Thoracic aorta (tissue), 2 donors: Measurements from ENCODE around the gene ATP5MG. TPM values are rescaled to one million over a fixed set of nuclear protein-coding genes. Genes with fewer than 3 reads are reported as not detected.

Experiments used
- ATAC-seq: fragments of 150-250 bp; one replicate; pipeline ENCODE4 v1.8.0; 2017; ENCODE audit warnings: low read depth; ENCODE audit not compliant: insufficient number of reproducible peaks, low FRiP score
- DNase-seq: peaks from one replicate; pipeline ENCODE4 v3.0.0-alpha.2; 2020; ENCODE audit warnings: low spot score
- H3K27ac ChIP-seq, 2 donors: fragments of 200-600 bp; sonication (generic); 1 replicate in 1 of 2; 2 replicates in 1 of 2; pipeline ENCODE4 v1.5.1; 2016; ENCODE audit warnings: mild to moderate bottlenecking in 2 of 2, moderate library complexity in 2 of 2
- H3K27me3 ChIP-seq: fragments of 200-600 bp; sonication (generic); replicated peaks from 2 replicates; pipeline ENCODE4 v1.6.0; 2016; ENCODE audit warnings: mild to moderate bottlenecking; ENCODE audit not compliant: insufficient read depth
- H3K36me3 ChIP-seq: fragments of 200-600 bp; sonication (generic); one replicate; pipeline ENCODE4 v1.5.1; 2016
- H3K4me1 ChIP-seq, 2 donors: fragments of 200-600 bp; sonication (generic); 1 replicate in 1 of 2; 2 replicates in 1 of 2; pipeline versions ENCODE4 v1.5.1 to v1.6.0; 2016; ENCODE audit warnings: low read depth in 2 of 2, mild to moderate bottlenecking in 1 of 2; ENCODE audit not compliant: control insufficient read depth in 1 of 2
- H3K4me3 ChIP-seq: fragments of 200-600 bp; sonication (generic); 2 replicates; pipeline ENCODE4 v1.5.1; 2016; ENCODE audit warnings: mild to moderate bottlenecking
- H3K9me3 ChIP-seq: fragments of 200-600 bp; sonication (generic); 2 replicates; pipeline ENCODE4 v1.5.1; 2016
- total RNA-seq, 2 donors: library from RNA; depleted of rRNA; stranded (reverse); fragments of >200 nt; gene quantifications; one replicate each; pipeline versions ENCODE4 v1.1.0 to v1.2.3, GENCODE V29; 2016
- TF ChIP-seq, protein P1 (sequence below): fragments of 200-600 bp; sonication (generic); IDR thresholded peaks from one replicate; pipeline ENCODE4 v1.5.1; 2019; ENCODE audit warnings: antibody characterized with exemption

ATP5MG gene
- total RNA-seq, 2 donors from 2014 or later: 21.1 to 45.2 TPM

DNA sequence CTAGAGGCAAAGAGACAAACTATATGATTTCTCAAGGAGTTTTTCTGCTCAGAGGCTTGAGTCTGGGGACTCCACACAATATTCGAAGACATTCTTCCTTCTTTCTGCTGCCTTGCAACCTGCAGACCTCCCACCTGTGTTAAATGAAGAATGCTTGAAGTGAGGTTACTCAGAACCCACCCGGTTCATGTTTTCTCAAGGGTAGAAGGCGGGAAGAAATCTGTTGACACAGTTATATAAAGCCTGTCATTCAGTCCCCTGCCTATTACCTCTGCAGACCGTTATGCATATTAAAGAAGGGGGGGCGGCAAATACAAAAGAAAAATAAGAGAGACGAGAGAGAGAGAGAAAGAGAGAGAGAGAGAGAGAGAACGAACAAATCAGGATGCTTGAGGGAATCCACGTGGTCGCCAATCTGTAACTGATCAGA, 32.7 kb downstream of the ATP5MG start:
- Histone ChIP-seq H3K27me3 (no peaks in the 10 kb centered on the region), H3K4me3 (peak overlapping the region; percentile 99), H3K27ac (no peak overlapping the region), H3K4me1 (peaks cover 9 to 16% of the 10 kb centered on the region in 2 donors), H3K36me3 (no peaks in the 10 kb centered on the region), H3K9me3 (no peaks in the 10 kb centered on the region)
- DNase-seq (no peak), ATAC-seq (no peak)
- TF ChIP-seq, protein P1, sequence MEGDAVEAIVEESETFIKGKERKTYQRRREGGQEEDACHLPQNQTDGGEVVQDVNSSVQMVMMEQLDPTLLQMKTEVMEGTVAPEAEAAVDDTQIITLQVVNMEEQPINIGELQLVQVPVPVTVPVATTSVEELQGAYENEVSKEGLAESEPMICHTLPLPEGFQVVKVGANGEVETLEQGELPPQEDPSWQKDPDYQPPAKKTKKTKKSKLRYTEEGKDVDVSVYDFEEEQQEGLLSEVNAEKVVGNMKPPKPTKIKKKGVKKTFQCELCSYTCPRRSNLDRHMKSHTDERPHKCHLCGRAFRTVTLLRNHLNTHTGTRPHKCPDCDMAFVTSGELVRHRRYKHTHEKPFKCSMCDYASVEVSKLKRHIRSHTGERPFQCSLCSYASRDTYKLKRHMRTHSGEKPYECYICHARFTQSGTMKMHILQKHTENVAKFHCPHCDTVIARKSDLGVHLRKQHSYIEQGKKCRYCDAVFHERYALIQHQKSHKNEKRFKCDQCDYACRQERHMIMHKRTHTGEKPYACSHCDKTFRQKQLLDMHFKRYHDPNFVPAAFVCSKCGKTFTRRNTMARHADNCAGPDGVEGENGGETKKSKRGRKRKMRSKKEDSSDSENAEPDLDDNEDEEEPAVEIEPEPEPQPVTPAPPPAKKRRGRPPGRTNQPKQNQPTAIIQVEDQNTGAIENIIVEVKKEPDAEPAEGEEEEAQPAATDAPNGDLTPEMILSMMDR: no peak

DNA sequence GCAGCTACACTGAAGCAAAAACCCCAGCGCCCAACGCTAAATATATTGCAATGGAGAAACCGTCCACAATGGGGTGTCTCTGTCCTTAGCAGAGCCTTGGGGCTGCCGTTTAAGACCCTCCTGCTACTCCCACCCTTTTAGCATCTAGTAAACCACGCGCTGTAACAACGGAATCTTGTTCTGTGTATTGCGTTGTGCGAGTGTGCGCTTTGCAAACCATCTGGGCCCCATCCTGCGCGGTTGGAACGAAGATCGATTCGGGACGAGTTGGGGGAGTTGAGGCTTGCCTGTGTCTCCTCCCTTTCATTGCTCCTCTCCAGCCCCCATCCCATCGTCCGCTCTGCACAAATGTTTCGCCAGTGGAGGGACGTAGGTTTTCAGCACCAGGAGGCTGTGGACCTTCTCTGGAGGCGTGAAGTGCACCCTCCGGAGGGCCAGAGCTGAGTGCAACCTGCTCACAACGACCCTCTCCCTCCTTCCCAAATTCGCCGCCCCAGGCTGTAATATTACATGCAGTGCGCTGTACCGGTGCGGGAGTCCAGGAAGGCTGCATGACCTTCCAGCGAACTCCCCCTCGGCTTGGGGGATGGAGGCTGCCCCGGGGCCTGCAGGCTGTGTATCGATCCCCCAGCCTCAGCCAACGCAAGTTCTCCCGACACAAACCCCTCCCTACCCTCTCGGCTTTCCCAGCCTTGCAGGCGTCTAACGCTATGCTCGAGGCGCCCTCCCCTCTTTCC, 33.3 kb downstream of the ATP5MG start:
- Histone ChIP-seq H3K4me3 (peak overlapping the region; percentile 99), H3K9me3 (no peaks in the 10 kb centered on the region), H3K36me3 (no peaks in the 10 kb centered on the region), H3K27me3 (no peaks in the 10 kb centered on the region), H3K27ac (peak overlapping the region; percentile 89 to 97), H3K4me1 (peaks cover 15 to 22% of the 10 kb centered on the region in 2 donors)
- no peak for ATAC-seq
- DNase-seq: no peak
- TF ChIP-seq, protein P1: no peak

DNA sequence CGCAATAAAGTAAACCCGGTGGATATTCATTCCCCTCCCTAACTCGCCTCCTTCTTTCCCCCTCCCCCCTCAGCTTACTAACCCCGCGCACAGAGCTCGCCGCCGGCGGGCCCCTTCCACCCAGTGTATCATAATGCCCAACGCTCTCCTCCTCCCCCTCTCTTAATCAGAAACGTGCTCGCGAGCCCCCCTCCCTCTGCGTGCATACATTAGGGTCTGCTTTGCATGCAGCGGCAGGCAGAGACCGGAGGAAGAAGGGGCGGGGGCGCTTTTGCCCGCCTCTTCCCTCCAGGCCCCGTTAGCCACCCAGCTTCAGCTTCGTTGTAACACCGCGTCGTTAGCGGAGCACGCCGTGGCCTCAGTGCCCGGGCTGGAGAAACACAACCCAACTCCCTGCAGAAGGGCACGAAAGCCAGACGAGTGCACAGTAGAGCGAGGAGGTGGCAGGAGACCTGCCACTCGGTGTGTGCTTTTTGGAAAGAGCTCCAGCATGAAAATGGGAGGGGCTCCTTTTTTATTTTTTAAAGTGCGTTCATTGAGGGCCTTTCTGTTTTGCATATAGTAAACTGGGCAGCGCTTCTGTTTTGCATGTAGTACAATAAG, 34.0 kb downstream of the ATP5MG start:
- ATAC-seq: no peak
- peaks cover 20 to 28% of the 10 kb centered on the region in 2 donors for H3K4me1 ChIP-seq

DNA sequence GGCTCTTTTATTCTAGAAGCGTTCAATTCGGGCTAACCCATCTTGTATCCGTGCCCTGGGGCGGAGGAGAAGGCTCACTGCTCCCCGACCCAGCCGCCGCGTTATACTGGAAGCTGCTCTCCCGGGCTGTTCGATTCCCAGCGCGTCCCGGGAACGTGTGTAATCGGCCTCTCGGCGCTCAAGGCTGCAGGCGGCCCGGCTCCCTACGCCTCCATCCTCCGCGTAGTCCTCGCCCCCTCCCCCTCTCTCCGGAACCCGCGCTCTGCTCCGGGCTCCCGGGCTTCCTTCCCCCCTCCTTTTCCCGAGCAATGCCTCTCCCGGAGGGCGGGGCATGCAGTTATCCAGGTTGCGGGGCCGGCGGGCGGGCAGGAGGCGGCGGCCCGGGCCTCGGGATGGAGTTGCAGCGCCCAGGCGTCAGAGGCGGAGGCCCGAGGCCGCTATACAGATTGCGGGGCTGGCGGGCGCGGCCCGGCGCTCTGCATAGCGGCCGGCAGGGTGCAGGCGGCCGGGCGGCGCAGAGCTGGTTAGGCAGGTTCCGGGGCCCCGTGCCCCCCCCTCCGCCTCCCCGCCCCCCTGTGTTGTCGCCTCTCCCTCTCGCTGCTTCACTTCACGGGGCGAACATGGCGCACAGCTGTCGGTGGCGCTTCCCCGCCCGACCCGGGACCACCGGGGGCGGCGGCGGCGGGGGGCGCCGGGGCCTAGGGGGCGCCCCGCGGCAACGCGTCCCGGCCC, 34.7 kb downstream of the ATP5MG start, which contains the start of gene KMT2A:
KMT2A (plus strand) TSS at position 600 of the 732 bp plus-strand sequence; CDS start at position 621, 21 bp downstream.
- peaks cover 27 to 35% of the 10 kb centered on the region in 2 donors for H3K4me1 ChIP-seq
- DNase-seq: peak; percentile 88
- H3K4me3 ChIP-seq: peak within 1 kb of the TSS; percentile 99
- H3K27me3 ChIP-seq: no peaks in the 10 kb centered on the region
- no peaks in the 10 kb centered on the region for H3K9me3 ChIP-seq
- ATAC-seq: peak; percentile 75
- TF ChIP-seq, protein P1: peak; percentile 28
- H3K27ac ChIP-seq: peak within 1 kb of the TSS; percentile 89 to 97
- H3K36me3 ChIP-seq: no peaks in the 10 kb centered on the region

More for the DNA sequence above, 34.0 kb downstream of the ATP5MG start:
- Histone ChIP-seq H3K4me3 (peak overlapping the region; percentile 99), H3K27me3 (no peaks in the 10 kb centered on the region), H3K9me3 (no peaks in the 10 kb centered on the region), H3K36me3 (no peaks in the 10 kb centered on the region), H3K27ac (peak overlapping the region; percentile 89 to 97)
- peak; percentile 8 for DNase-seq
- TF ChIP-seq, protein P1: no peak
